Endothelial cell of umbilical vein (primary cell): Measurements from ENCODE around the gene EPB41L1. TPM values are rescaled to one million over a fixed set of nuclear protein-coding genes. Genes with fewer than 3 reads are reported as not detected.

Experiments
- BruUV-seq: library from RNA; stranded (reverse); fragments of 400-500 nt; replicated peaks from 2 replicates; lab custom pipeline; 2021; lab: Mats Ljungman, UMichigan
- CTCF ChIA-PET: fragments of 300-600, 350-600 bp; sonication (Branson Sonifier 250); formaldehyde crosslinking; loops from one replicate; lab custom pipeline; 2021; ENCODE audit warnings: antibody characterized with exemption, inconsistent platforms; lab: Charles Lee
- POLR2A ChIA-PET: fragments of 300-600, 350-600 bp; sonication (Branson Sonifier 250); formaldehyde crosslinking; loops from one replicate; lab custom pipeline; 2021; ENCODE audit warnings: antibody characterized with exemption, inconsistent platforms; lab: Charles Lee
- DNase-seq: peaks from one replicate; pipeline ENCODE4 v3.0.0-alpha.2; 2011; ENCODE audit warnings: low read depth, low spot score
- FAIRE-seq: peaks from 2 replicates; lab custom pipeline; 2011; peaks lifted over from hg19 to GRCh38; lab: Jason Lieb, UNC
- H2AFZ ChIP-seq: 2 replicates; pipeline ENCODE4 v1.6.0; 2012; ENCODE audit warnings: low read depth, low read length, control low read depth, inconsistent platforms
- H3K27ac ChIP-seq: 2 replicates; pipeline ENCODE4 v1.5.1; 2011; ENCODE audit warnings: low read depth, mild to moderate bottlenecking, control low read depth, low read length, moderate library complexity; ENCODE audit not compliant: insufficient read depth
- H3K27me3 ChIP-seq, 2 experiments: 2 replicates each; pipeline versions ENCODE4 v1.6.0 to v1.6.1; 2011; ENCODE audit warnings: low read length in 2 of 2, mixed read lengths in 1 of 2; ENCODE audit not compliant: control insufficient read depth in 2 of 2, insufficient read depth in 2 of 2
- H3K36me3 ChIP-seq, 2 experiments: 2 replicates in 1 of 2; 3 replicates in 1 of 2; pipeline ENCODE4 v1.5.1; 2011; ENCODE audit warnings: low read length in 2 of 2, mild to moderate bottlenecking in 1 of 2, moderate library complexity in 1 of 2; ENCODE audit not compliant: control insufficient read depth in 2 of 2, insufficient read depth in 2 of 2; ENCODE audit errors: extremely low read depth in 1 of 2
- H3K4me1 ChIP-seq: 3 replicates; pipeline ENCODE4 v1.5.1; 2011; ENCODE audit warnings: mild to moderate bottlenecking, low read length; ENCODE audit not compliant: control insufficient read depth, insufficient read depth; ENCODE audit errors: extremely low read depth
- H3K4me2 ChIP-seq: 2 replicates; pipeline ENCODE4 v1.6.1; 2011; ENCODE audit warnings: low read length, control low read depth, mixed read lengths; ENCODE audit not compliant: insufficient read depth
- H3K4me3 ChIP-seq, 3 experiments: fragments of 200-600 bp in 1 of 3; sonication (generic), shearing (Covaris generic) in 1 of 3; replicated peaks in 1 of 3; 2 replicates each; pipeline ENCODE4 v1.5.1; 2011 to 2016; ENCODE audit warnings: control low read depth in 3 of 3, low read length in 3 of 3, mild to moderate bottlenecking in 2 of 3, inconsistent platforms in 1 of 3, low read depth in 1 of 3, moderate library complexity in 1 of 3; ENCODE audit not compliant: insufficient read depth in 1 of 3
- H3K79me2 ChIP-seq: 2 replicates; pipeline ENCODE4 v1.6.0; 2012; ENCODE audit warnings: low read length, inconsistent platforms; ENCODE audit not compliant: control insufficient read depth, insufficient read depth
- H3K9ac ChIP-seq: replicated peaks from 2 replicates; pipeline ENCODE3; 2011; ENCODE audit warnings: low read length, control low read depth; ENCODE audit not compliant: insufficient read depth; ENCODE audit errors: extremely low read depth
- H3K9me1 ChIP-seq: replicated peaks from 3 replicates; pipeline ENCODE4 v1.6.0; 2011; ENCODE audit warnings: mild to moderate bottlenecking, low read length; ENCODE audit not compliant: control insufficient read depth, insufficient read depth; ENCODE audit errors: extremely low read depth
- H3K9me3 ChIP-seq: replicated peaks from 2 replicates; pipeline ENCODE4 v1.5.1; 2012; ENCODE audit warnings: low read length, inconsistent platforms; ENCODE audit not compliant: control insufficient read depth, insufficient read depth
- H4K20me1 ChIP-seq: replicated peaks from 2 replicates; pipeline ENCODE3; 2011; ENCODE audit warnings: mild to moderate bottlenecking, low read length; ENCODE audit not compliant: control insufficient read depth, insufficient read depth; ENCODE audit errors: extremely low read depth
- EZH2 ChIP-seq: IDR thresholded peaks from 2 replicates; pipeline ENCODE4 v1.6.1; 2012; ENCODE audit warnings: borderline replicate concordance, low read depth, mild to moderate bottlenecking, moderate library complexity, low read length, inconsistent platforms; ENCODE audit not compliant: severe bottlenecking
- FOS ChIP-seq: IDR thresholded peaks from 2 replicates; pipeline ENCODE4 v1.6.1; 2011; ENCODE audit warnings: mild to moderate bottlenecking, low read length, moderate library complexity, borderline replicate concordance; ENCODE audit not compliant: insufficient read depth
- GATA2 ChIP-seq: IDR thresholded peaks from 2 replicates; pipeline ENCODE4 v1.7.0; 2011; ENCODE audit warnings: low read depth, mild to moderate bottlenecking, moderate library complexity, mixed read lengths, low read length; ENCODE audit not compliant: insufficient read length, insufficient read depth
- JUN ChIP-seq: IDR thresholded peaks from 2 replicates; pipeline ENCODE4 v1.6.1; 2011; ENCODE audit warnings: borderline replicate concordance, low read depth; ENCODE audit not compliant: insufficient read length, insufficient read depth
- MAX ChIP-seq: IDR thresholded peaks from 2 replicates; pipeline ENCODE4 v1.6.1; 2011; ENCODE audit not compliant: insufficient read depth, insufficient read length
- MYC ChIP-seq: IDR thresholded peaks from one replicate; pipeline ENCODE4 v1.6.1; 2011; ENCODE audit warnings: mild to moderate bottlenecking, low read depth, low read length
- POLR2A ChIP-seq: IDR thresholded peaks from 2 replicates; pipeline ENCODE4 v1.6.1; 2012; ENCODE audit warnings: low read depth, mild to moderate bottlenecking, control low read depth, low read length
- POLR2AphosphoS5 ChIP-seq: IDR thresholded peaks from 2 replicates; pipeline ENCODE4 v1.6.1; 2012; ENCODE audit warnings: low read depth, mild to moderate bottlenecking, control low read depth, low read length, moderate library complexity; ENCODE audit not compliant: insufficient read depth
- dilution Hi-C: fragments of 300-500 bp; cut with MboI; formaldehyde crosslinking; loops from one replicate; pipeline ENCODE4 v1.15.0; 2019; ENCODE audit warnings: low sequenced_read_pairs; ENCODE audit not compliant: extremely low pct_ligation_motif_present
- intact Hi-C: fragments of 100-400 bp; cut with micrococcal nuclease; formaldehyde crosslinking; loops from one replicate; pipeline ENCODE4 v1.10.0; 2022
- polyA plus RNA-seq, 4 experiments: library from polyadenylated mRNA; depleted of rRNA in 3 of 4; stranded (reverse) in 3 of 4; unstranded in 1 of 4; fragments of >200 nt; gene quantifications; 2 replicates each; pipeline versions ENCODE4 v1.2.1 to v1.2.3, GENCODE V29; 2011 to 2012; ENCODE audit warnings: missing spikeins in 1 of 4
- total RNA-seq: library from RNA; stranded (reverse); gene quantifications from 2 replicates; pipeline ENCODE4 v1.2.3, GENCODE V29; 2021
- TF ChIP-seq, protein P1 (sequence below), 2 donors: IDR thresholded peaks; 1 replicate in 1 of 2; 2 replicates in 1 of 2; pipeline ENCODE4 v1.5.1; 2011; ENCODE audit warnings: low read length in 2 of 2, mild to moderate bottlenecking in 2 of 2, moderate library complexity in 2 of 2, control low read depth in 1 of 2, inconsistent platforms in 1 of 2, low read depth in 1 of 2; ENCODE audit not compliant: insufficient read depth in 1 of 2; ENCODE audit errors: extremely low read depth in 1 of 2

EPB41L1 gene
- total and polyA plus RNA-seq, 2 donors (not counting 3 experiments of a cell fraction or from before 2014, with no cell fraction given), result 6.1 to 12.2 TPM

- Histone ChIP-seq H3K27ac (no peak overlapping the region), H3K36me3 (no peaks in the 10 kb centered on the region), H3K79me2 (no peaks in the 10 kb centered on the region), H3K4me3 (no peak overlapping the region), H3K4me1 (peaks cover 12% of the 10 kb centered on the region), H3K9me1 (no peaks in the 10 kb centered on the region), H2AFZ (no peak overlapping the region), H4K20me1 (no peaks in the 10 kb centered on the region), H3K9me3 (no peaks in the 10 kb centered on the region), H3K9ac (no peak overlapping the region), H3K27me3 (no peaks in the 10 kb centered on the region), H3K4me2 (no peak overlapping the region)
- dilution Hi-C loops, result no loop called here
- BruUV-seq, result no TSS peak
- intact Hi-C loops, result no loop called here
- FAIRE-seq, result no peak
- ChIA-PET CTCF (interaction anchor here (1.3 to 24.9 kb wide), 5 partner anchors 9 to 154 kb away, joined by 4 to 1267 read pairs (median 12); no protein-coding TSS in a partner anchor), POLR2A (no interaction called here)
- TF ChIP-seq POLR2AphosphoS5 (no peak), MAX (no peak), EZH2 (no peak), FOS (no peak), JUN (no peak), GATA2 (no peak), POLR2A (no peak), MYC (no peak)
- TF ChIP-seq, protein P1, sequence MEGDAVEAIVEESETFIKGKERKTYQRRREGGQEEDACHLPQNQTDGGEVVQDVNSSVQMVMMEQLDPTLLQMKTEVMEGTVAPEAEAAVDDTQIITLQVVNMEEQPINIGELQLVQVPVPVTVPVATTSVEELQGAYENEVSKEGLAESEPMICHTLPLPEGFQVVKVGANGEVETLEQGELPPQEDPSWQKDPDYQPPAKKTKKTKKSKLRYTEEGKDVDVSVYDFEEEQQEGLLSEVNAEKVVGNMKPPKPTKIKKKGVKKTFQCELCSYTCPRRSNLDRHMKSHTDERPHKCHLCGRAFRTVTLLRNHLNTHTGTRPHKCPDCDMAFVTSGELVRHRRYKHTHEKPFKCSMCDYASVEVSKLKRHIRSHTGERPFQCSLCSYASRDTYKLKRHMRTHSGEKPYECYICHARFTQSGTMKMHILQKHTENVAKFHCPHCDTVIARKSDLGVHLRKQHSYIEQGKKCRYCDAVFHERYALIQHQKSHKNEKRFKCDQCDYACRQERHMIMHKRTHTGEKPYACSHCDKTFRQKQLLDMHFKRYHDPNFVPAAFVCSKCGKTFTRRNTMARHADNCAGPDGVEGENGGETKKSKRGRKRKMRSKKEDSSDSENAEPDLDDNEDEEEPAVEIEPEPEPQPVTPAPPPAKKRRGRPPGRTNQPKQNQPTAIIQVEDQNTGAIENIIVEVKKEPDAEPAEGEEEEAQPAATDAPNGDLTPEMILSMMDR (IDR thresholded peaks at IDR 0.05; ENCODE audit: extremely low read depth in 1 of 2, insufficient read depth in 1 of 2, low read depth in 1 of 2, low read length in 2 of 2), result no peak
- DNase-seq, result no peak
Observed at GRCh38 chr20:36147690-36148089, 6.8 kb upstream of the EPB41L1 start.
